HG02798 (cell line): ENCODE data around the gene PRKAR1A.

Experiments used
- ATAC-seq: cut with Tn5 transposase; IDR thresholded peaks from one replicate; pipeline ENCODE4 v1.9.1; 2021; ENCODE audit warnings: mild to moderate bottlenecking; ENCODE audit not compliant: unreplicated experiment, poor library complexity

Gene PRKAR1A

DNA sequence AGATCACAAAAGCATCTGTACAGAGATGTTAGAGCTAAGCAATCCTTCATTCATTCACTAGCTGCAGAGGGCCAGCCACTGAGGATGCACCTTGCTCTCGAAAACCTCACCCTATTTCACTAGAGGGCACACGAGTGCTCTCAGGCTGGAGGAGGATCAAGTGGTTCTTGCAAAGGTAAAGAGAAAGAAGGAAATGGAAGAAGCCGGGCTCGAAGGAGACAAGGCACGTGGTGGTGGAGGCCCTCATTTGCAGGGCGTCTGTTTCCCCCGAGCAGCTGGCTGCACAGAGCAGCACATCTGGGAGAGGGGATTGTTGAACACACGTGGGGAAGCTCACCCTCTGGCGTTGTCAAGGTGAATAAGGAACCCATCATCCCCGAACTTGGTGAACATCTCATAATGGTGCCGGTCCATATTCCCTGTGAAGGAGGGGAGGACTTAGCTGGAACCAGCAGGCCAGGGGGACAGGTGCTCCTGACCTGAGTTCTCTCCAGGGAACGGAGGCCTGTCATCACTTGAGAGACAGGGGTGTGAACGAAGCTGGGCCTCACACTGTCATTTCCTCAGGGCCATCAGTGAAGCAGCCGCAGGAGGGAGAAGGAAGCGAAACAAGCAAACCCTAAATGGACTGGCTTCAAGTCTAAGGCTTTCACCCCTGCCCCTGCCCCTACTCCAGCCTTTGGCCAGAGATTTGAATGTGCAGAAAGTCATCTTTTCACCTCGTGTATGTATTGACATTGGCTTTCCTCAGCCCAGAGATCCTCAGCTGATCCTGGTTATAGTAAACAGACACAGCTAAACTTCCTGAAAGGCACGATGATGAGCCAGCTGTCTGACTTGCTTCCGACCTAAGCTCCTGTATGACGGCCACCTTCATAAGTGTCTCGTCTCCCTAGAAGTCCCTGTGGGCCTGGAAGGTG, 27.6 kb downstream of the PRKAR1A start:
- no peak for ATAC-seq

DNA sequence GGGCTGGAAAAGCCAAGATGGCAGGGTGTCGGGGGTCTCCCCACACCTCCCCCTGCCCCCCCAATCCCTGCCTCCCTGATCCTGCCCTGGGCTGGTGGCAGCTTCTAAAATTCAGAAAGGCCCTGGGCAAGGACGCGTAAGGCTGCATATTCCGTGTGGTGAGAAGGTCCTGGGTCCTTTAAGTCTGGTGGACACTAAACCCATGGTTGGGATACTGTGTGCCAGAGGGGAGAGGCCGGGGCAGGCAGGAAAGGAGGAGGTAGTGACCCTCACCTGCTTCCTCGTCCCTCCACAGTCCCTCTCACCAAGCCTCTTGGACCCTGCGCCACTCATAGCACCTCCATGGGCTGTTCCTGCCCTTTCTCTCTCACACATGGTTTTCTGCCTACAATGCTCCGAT, 28.8 kb downstream of the PRKAR1A start:
- ATAC-seq: no peak

GRCh38 chr17:68541816-68542215, 29.6 kb downstream of the PRKAR1A start:
- no peak for ATAC-seq

- no peak for ATAC-seq
Measured at GRCh38 chr17:68542698-68543463, 30.7 kb downstream of the PRKAR1A start.

- no peak for ATAC-seq
Measured at GRCh38 chr17:68544111-68544915, 32.1 kb downstream of the PRKAR1A start.

GRCh38 chr17:68556551-68556950, 44.3 kb downstream of the PRKAR1A start:
- ATAC-seq: no peak

DNA sequence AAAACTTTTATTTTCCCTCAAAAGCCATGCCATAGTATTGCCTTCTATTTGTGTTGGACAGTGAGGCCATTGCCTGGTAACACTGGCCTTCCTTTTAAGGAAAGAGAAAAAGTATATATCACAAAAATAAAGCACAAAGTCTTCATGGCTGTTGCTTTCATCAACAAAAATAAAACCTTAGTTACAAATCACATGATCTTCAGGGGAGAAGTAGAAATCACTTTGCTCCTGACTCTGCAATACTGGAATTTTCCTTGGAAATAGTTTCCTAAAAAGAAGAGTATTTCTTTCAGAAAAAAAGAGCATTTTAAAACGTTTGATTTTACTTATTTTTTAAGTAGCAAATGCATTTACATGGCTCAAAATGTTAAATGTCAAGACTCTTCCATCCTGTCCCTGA, 47.1 kb downstream of the PRKAR1A start:
- ATAC-seq: no peak

DNA sequence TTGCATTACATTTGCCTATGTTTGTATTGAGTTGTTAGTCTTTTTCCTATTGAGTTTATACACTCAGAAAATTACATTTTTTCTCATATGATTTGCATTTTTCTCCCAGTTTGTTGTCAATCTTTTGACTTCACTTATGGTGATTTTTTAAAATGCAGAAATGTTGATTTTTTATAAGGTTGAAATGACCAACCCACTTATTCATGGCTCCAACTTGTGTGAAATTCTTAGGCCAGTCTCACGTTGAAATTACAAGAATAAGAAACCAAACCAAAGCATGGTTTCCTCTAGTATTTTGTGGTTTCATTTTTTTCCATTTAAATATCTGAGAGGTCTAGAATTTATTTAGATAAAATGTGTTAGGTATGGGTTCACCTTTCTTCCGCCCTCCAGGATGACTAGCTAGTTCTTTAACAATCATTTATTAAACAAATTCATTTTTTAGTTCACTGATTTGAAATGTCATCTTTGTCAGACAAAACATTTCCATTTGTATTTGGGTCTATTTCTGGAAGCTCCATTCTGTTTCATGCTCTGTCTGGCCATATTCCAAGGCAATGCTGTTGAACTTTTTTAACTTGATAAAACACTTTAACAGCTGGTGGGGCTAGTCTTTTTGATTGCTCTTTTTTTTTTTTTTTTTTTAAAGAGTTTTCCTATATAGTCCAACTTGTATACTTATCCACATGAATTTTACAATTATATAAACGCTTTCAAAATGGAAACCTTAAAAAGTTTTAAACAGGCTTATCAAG, 48.9 kb downstream of the PRKAR1A start:
- no peak for ATAC-seq

- no peak for ATAC-seq
Measured at GRCh38 chr17:68562736-68563135, 50.5 kb downstream of the PRKAR1A start.

- ATAC-seq: no peak
Measured at GRCh38 chr17:68564415-68565111, 52.3 kb downstream of the PRKAR1A start.

- no peak for ATAC-seq
Measured at GRCh38 chr17:68565661-68566441, 53.6 kb downstream of the PRKAR1A start.

DNA sequence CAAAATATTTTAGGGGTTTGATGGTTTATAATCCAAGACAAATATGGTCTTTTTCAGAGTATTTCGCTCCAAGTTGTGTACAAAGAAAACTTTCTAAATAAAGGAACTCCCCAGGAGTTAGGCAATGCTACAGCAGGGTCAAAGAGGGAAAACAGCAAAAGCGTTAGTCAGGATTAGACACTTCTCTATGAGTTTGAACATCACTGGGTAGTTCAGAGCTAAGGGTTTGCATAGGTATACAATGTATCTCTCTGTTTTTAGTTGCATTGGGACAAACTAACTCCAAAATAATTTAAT, 54.2 kb downstream of the PRKAR1A start:
- no peak for ATAC-seq

- ATAC-seq: no peak
Measured at GRCh38 chr17:68567035-68567434, 54.8 kb downstream of the PRKAR1A start.

DNA sequence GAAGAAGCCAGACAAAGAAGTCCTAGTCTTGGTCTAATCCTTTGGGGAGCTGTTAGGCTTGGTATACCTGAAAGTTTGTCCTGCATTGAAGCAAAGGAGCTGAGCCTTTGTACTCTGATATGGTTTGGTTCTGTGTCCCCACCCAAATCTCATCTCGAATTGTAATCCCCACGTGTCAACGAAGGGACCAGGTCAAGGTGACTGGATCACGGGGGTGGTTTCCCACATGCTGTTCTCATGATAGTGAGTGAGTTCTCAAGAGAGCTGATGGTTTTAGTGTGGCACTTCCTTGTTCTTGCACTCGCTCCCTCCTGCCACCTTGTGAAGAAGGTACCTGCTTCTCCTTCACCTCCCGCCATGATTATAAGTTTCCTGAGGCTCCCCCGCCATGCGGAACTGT, 55.4 kb downstream of the PRKAR1A start:
- ATAC-seq: no peak

GRCh38 chr17:68568581-68568980, 56.4 kb downstream of the PRKAR1A start:
- no peak for ATAC-seq

DNA sequence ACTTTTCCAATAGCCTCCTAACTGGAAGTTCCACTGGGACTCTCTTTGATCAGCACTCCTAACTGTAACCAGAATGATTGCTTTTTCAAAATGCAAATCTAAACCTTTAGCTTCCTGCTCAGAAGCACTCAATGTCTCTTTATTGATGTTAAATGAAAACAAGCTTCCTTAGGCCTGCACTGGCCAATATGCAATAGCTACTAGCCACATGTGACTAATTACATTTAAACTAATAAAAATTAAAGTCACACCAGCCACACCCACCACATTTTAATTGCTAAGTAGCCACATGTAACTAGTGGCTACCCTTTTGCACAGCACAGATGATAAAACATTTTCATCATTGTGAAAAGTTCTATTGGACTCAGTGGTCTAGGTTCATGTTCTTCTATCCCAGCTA, 57.1 kb downstream of the PRKAR1A start:
- ATAC-seq: no peak

DNA sequence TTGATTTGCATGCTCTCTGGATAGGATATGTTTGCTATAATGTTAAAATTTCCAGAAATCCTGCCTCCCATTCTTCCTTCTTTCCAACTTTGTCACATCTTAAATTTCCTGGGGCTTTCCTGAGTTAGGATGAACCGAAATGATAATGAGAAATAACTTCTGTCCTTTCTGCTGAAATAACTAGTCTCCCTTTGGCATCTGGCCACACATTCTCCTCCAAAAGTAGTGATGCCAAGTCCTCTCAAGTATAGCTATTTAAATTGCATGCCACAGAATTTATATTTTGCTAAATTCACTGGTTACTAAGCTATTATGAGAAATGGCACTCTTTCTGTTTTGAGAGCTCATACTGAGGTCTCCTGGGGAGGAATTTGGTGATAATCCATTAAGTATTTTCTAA, 58.3 kb downstream of the PRKAR1A start:
- ATAC-seq: no peak

DNA sequence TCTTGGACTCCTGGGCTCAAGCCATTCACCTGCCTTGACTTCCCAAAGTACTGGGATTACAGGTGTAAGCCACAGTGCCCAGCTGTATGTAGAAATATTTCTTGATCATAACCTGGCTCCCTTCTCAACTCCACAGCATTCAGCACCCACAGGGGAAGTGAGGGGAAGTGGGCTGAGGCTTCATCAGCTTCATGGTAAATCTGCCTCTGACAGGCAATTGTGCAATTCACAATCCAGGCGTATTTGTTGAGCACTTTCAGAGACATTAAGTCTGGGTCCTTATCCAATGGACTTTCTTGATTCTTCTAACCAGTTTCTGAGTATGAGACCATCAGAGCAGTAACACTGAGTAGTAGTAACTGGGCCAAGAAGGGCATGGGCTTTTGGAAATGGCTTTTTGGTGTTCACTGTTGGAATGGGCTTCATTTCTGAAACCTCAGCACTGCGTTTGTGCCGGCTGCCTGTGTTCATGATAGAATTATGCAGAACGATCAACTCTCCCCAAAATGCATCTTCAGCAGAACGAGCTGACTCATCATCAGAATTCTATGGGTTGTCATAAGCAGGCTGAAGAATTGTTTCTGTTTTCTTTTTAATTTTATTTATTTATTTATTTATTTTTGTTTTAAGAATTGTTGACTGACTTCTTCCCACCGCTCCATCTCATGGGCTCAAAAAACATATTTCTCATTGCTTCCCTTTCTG, 60.1 kb downstream of the PRKAR1A start:
- no peak for ATAC-seq
